ENCODE measurements around the gene LAMC2.

Gene LAMC2

DNA sequence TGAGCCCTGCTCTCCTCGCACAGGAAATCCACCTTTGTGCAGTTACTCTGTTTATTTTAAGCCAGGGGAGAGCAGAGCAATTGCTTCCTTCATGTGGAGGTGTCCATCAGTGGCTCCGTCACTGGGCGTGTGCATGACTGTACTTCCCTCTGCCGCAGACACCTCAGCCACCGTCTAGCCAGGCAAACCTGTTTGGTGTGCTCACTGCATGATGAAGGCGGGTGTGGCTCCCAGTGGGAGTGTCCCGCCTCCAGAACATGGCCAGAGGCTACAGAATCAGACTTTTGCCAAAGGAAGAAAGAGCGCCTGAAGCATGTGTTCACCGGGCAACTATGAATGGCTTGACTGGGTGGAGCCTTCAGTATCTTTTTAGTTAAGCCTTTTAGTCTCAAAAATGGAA is 26.1 kb upstream of the LAMC2 start:
- peak overlapping the region; percentile 76 for H3K27ac ChIP-seq
- TF ChIP-seq CTCF (IDR thresholded peaks at IDR 0.05) (no peak), ZFX (IDR thresholded peaks at IDR 0.05; ENCODE audit: borderline replicate concordance) (no peak)

DNA sequence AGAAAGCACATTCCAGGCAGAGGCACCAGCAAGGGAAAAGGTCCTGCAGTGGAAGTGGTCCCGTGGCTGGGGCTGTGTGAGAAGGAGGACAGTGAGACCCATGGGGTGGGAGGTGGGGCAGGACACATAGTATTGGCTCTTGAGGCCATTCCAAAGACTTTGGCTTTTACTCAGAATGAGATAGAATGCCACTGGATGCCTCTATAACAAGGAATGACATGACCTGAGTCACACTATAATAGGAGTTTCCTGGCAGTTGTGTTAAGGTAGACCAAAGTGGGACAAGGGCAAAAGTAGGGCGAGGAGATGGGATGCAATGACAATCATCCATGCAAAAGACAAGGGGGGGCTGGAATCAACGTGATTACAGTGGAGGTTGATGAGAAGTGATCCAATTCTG is 24.7 kb upstream of the LAMC2 start:
- TF ChIP-seq ZFX (IDR thresholded peaks at IDR 0.05; ENCODE audit: borderline replicate concordance) (no peak), CTCF (IDR thresholded peaks at IDR 0.05) (no peak)
- H3K27ac ChIP-seq, result no peak overlapping the region

- H3K27ac ChIP-seq, result no peak overlapping the region
Observed at GRCh38 chr1:183163316-183163715, 22.7 kb upstream of the LAMC2 start.

GRCh38 chr1:183164340-183164739 is 21.7 kb upstream of the LAMC2 start:
- TF ChIP-seq CTCF (IDR thresholded peaks at IDR 0.05), result no peak
- TF ChIP-seq ZFX (IDR thresholded peaks at IDR 0.05; ENCODE audit: borderline replicate concordance), result no peak
- H3K27ac ChIP-seq, result no peak overlapping the region

More at GRCh38 chr1:183163316-183163715, 22.7 kb upstream of the LAMC2 start:
- TF ChIP-seq CTCF (IDR thresholded peaks at IDR 0.05) (no peak), ZFX (IDR thresholded peaks at IDR 0.05; ENCODE audit: borderline replicate concordance) (no peak)

DNA sequence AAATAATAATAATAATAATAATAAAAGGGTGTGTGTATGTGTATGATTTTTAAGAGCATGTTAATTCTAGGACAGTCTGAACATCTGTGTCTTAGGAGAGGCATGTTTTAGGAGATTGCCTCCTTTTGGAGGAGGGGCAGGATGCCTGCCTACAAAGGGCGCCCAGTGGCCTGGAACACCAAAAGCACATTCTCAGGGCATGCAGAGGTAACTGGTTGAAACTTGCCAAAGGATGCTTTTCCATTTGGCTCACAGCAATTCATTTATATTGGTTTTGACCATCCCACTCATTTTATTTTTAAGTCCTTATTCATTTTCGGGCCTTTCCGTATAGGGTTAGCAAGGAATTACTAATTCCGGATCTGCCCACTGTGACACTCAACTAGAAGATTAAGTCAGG is 21.1 kb upstream of the LAMC2 start:
- TF ChIP-seq ZFX (IDR thresholded peaks at IDR 0.05; ENCODE audit: borderline replicate concordance) (no peak), CTCF (IDR thresholded peaks at IDR 0.05) (no peak)
- H3K27ac ChIP-seq, result no peak overlapping the region

GRCh38 chr1:183165456-183165855 is 20.6 kb upstream of the LAMC2 start:
- TF ChIP-seq ZFX (IDR thresholded peaks at IDR 0.05; ENCODE audit: borderline replicate concordance), result no peak
- no peak for TF ChIP-seq CTCF (IDR thresholded peaks at IDR 0.05)
- no peak overlapping the region for H3K27ac ChIP-seq

GRCh38 chr1:183166454-183166853 is 19.6 kb upstream of the LAMC2 start:
- no peak for TF ChIP-seq CTCF (IDR thresholded peaks at IDR 0.05)
- TF ChIP-seq ZFX (IDR thresholded peaks at IDR 0.05; ENCODE audit: borderline replicate concordance), result no peak
- H3K27ac ChIP-seq, result no peak overlapping the region
